NCI-H146 treated with DMSO at 0.1 percent for 48 hours (cell line): ENCODE measurements around the gene KCNJ1.
A peak's percentile ranks its signal among the peaks of the same experiment; 100 is the strongest.

Experiments used
- DNase-seq: peaks from one replicate; lab custom pipeline; 2025; ENCODE audit not compliant: unreplicated experiment; lab: John Stamatoyannopoulos, UW

The KCNJ1 gene

GRCh38 chr11:128853559-128853958, 13.5 kb downstream of the KCNJ1 start:
- DNase-seq = no peak

GRCh38 chr11:128852327-128853023, 14.6 kb downstream of the KCNJ1 start:
- no peak for DNase-seq

- DNase-seq = peak; percentile 7
Observed at GRCh38 chr11:128848815-128849455, 18.2 kb downstream of the KCNJ1 start.

- no peak for DNase-seq
Observed at GRCh38 chr11:128846985-128847384, 20.1 kb downstream of the KCNJ1 start.

- no peak for DNase-seq
Observed at GRCh38 chr11:128845334-128845780, 21.7 kb downstream of the KCNJ1 start.

- no peak for DNase-seq
Observed at GRCh38 chr11:128843198-128843785, 23.8 kb downstream of the KCNJ1 start.

GRCh38 chr11:128841461-128842072, 25.5 kb downstream of the KCNJ1 start:
- DNase-seq = no peak

GRCh38 chr11:128840783-128841182, 26.3 kb downstream of the KCNJ1 start:
- no peak for DNase-seq

GRCh38 chr11:128840137-128840536, 27.0 kb downstream of the KCNJ1 start:
- DNase-seq = no peak

- no peak for DNase-seq
Observed at GRCh38 chr11:128839081-128839480, 28.0 kb downstream of the KCNJ1 start.

- DNase-seq = no peak
Observed at GRCh38 chr11:128837627-128838026, 29.5 kb downstream of the KCNJ1 start.

- no peak for DNase-seq
Observed at GRCh38 chr11:128835741-128836430, 31.2 kb downstream of the KCNJ1 start.

GRCh38 chr11:128834157-128834556, 32.9 kb downstream of the KCNJ1 start:
- no peak for DNase-seq

- DNase-seq = no peak
Observed at GRCh38 chr11:128832121-128832497, 35.0 kb downstream of the KCNJ1 start.

GRCh38 chr11:128831174-128832120, 35.6 kb downstream of the KCNJ1 start:
- peak; percentile 61 for DNase-seq

GRCh38 chr11:128830290-128831173, 36.6 kb downstream of the KCNJ1 start:
- DNase-seq = no peak

- no peak for DNase-seq
Observed at GRCh38 chr11:128828350-128828749, 38.7 kb downstream of the KCNJ1 start.

- no peak for DNase-seq
Observed at GRCh38 chr11:128827191-128827893, 39.8 kb downstream of the KCNJ1 start.
